Activated naive CD4-positive, alpha-beta T cell treated with Interleukin-2 at 50 U/mL for 16 hours (primary cell): ENCODE data around the gene TMC5.

Experiments used
- DNase-seq: peaks from one replicate; pipeline ENCODE4 v3.0.0-alpha.2; 2020

Gene TMC5

GRCh38 chr16:19468300-19468699 is 50.6 kb downstream of the TMC5 start:
- DNase-seq = no peak

GRCh38 chr16:19472482-19472881 is 54.8 kb downstream of the TMC5 start:
- DNase-seq = no peak

GRCh38 chr16:19474617-19475016 is 56.9 kb downstream of the TMC5 start:
- DNase-seq = no peak

- no peak for DNase-seq
Measured at GRCh38 chr16:19478505-19478904, 60.8 kb downstream of the TMC5 start.

- DNase-seq = no peak
Measured at GRCh38 chr16:19479302-19479721, 61.6 kb downstream of the TMC5 start.

GRCh38 chr16:19481296-19481695 is 63.6 kb downstream of the TMC5 start:
- DNase-seq = no peak

- DNase-seq = no peak
Measured at GRCh38 chr16:19481769-19482168, 64.1 kb downstream of the TMC5 start.

GRCh38 chr16:19482291-19482690 is 64.6 kb downstream of the TMC5 start:
- DNase-seq = no peak

GRCh38 chr16:19484096-19484495 is 66.4 kb downstream of the TMC5 start:
- no peak for DNase-seq

GRCh38 chr16:19485611-19486010 is 67.9 kb downstream of the TMC5 start:
- DNase-seq = no peak

- DNase-seq = no peak
Measured at GRCh38 chr16:19486051-19486450, 68.4 kb downstream of the TMC5 start.

- DNase-seq = no peak
Measured at GRCh38 chr16:19486750-19487325, 69.2 kb downstream of the TMC5 start.

- DNase-seq = no peak
Measured at GRCh38 chr16:19488213-19488640, 70.5 kb downstream of the TMC5 start.

- no peak for DNase-seq
Measured at GRCh38 chr16:19490619-19491018, 72.9 kb downstream of the TMC5 start.

GRCh38 chr16:19497176-19497575 is 79.5 kb downstream of the TMC5 start:
- DNase-seq = no peak

- no peak for DNase-seq
Measured at GRCh38 chr16:19499006-19499405, 81.3 kb downstream of the TMC5 start.

- no peak for DNase-seq
Measured at GRCh38 chr16:19499481-19499880, 81.8 kb downstream of the TMC5 start.

- peak; percentile 65 for DNase-seq
Measured at GRCh38 chr16:19502395-19503131, 84.9 kb downstream of the TMC5 start.

GRCh38 chr16:19503461-19504075 is 85.9 kb downstream of the TMC5 start:
- no peak for DNase-seq

- no peak for DNase-seq
Measured at GRCh38 chr16:19505600-19506303, 88.1 kb downstream of the TMC5 start.

- no peak for DNase-seq
Measured at GRCh38 chr16:19506965-19507364, 89.3 kb downstream of the TMC5 start.

GRCh38 chr16:19507867-19508266 is 90.2 kb downstream of the TMC5 start:
- DNase-seq = no peak

GRCh38 chr16:19512297-19512696 is 94.6 kb downstream of the TMC5 start:
- DNase-seq = no peak
